Adrenal gland (tissue), 5 donors: ENCODE results near the gene CHSY3.

Experiments used
- POLR2A ChIP-seq, 2 donors: fragments of 450-650 bp; IDR thresholded peaks; one replicate each; pipeline ENCODE4 v1.6.1; 2017; ENCODE audit warnings: antibody characterized with exemption in 2 of 2, mild to moderate bottlenecking in 2 of 2, moderate library complexity in 1 of 2
- TF ChIP-seq, protein P1 (sequence below), 6 experiments: fragments of 450-650 bp in 4 of 6; fragments of 200-600 bp in 2 of 6; sonication (generic) in 1 of 6; IDR thresholded peaks; 1 replicate in 5 of 6; 2 replicates in 1 of 6; pipeline versions ENCODE4 v1.5.1 to v1.8.0; 2016 to 2021; ENCODE audit warnings: antibody characterized with exemption in 6 of 6, mild to moderate bottlenecking in 2 of 6, moderate library complexity in 1 of 6
- donor health status: DM: no; HTN: no; CAD: no.

DNA sequence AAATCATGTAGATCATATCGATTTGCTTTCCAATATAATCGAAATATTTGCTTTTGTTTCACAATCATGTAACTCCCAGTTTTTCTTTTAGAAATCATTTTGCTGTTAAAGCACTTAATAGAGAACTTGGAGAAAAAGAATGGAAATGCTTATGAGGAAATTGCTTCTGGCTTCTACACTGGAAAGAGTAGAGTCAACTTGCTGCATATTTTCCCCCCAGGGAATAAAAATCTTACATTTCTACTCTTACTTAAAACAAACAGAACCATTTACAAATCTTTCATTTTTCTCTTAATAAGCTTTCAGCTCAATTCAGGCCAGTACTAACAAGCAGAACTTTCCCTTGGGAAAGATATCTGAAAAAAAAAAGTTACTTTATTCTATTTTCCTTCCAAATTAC lies 312.0 kb downstream of the CHSY3 start:
- no peak for TF ChIP-seq POLR2A (IDR thresholded peaks at IDR 0.05)
- TF ChIP-seq, protein P1, sequence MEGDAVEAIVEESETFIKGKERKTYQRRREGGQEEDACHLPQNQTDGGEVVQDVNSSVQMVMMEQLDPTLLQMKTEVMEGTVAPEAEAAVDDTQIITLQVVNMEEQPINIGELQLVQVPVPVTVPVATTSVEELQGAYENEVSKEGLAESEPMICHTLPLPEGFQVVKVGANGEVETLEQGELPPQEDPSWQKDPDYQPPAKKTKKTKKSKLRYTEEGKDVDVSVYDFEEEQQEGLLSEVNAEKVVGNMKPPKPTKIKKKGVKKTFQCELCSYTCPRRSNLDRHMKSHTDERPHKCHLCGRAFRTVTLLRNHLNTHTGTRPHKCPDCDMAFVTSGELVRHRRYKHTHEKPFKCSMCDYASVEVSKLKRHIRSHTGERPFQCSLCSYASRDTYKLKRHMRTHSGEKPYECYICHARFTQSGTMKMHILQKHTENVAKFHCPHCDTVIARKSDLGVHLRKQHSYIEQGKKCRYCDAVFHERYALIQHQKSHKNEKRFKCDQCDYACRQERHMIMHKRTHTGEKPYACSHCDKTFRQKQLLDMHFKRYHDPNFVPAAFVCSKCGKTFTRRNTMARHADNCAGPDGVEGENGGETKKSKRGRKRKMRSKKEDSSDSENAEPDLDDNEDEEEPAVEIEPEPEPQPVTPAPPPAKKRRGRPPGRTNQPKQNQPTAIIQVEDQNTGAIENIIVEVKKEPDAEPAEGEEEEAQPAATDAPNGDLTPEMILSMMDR (IDR thresholded peaks at IDR 0.05): no peak
